Measurements from ENCODE around the gene PLXNA3.

PLXNA3 gene

GRCh38 chrX:154420402-154420756 lies 37.7 kb upstream of the PLXNA3 start:
- Histone ChIP-seq H3K9me2 (replicated peaks; ENCODE audit: insufficient read depth, low read length) (no peaks in the 10 kb centered on the region), H3K27me3 (ENCODE audit: low read length) (no peaks in the 10 kb centered on the region), H4K20me1 (ENCODE audit: low read depth, low read length) (no peaks in the 10 kb centered on the region), H3K9ac (ENCODE audit: low read length) (no peak overlapping the region), H3F3A (ENCODE audit: insufficient read depth) (no peaks in the 10 kb centered on the region), H3K36me3 (ENCODE audit: low read length) (no peaks in the 10 kb centered on the region), H3K4me3 (ENCODE audit: insufficient read depth, low read length, poor library complexity, severe bottlenecking) (no peak overlapping the region), H3K79me2 (ENCODE audit: insufficient read depth, low read length) (no peaks in the 10 kb centered on the region), H2AFZ (ENCODE audit: low read depth, low read length, severe bottlenecking) (no peak overlapping the region), H3K9me3 (ENCODE audit: insufficient read depth, low read length) (no peaks in the 10 kb centered on the region), H3K27ac (ENCODE audit: low read depth, low read length) (no peak overlapping the region), H3K4me2 (ENCODE audit: low read depth, low read length, poor library complexity, severe bottlenecking) (no peak overlapping the region)
- TF ChIP-seq CTCF (IDR thresholded peaks at IDR 0.05; ENCODE audit: insufficient read depth, low read length, poor library complexity, severe bottlenecking) (no peak), EZH2phosphoT487 (conservative IDR thresholded peaks at IDR 0.05; ENCODE audit: low read length) (no peak)

- Histone ChIP-seq H3K4me3 (ENCODE audit: insufficient read depth, low read length, poor library complexity, severe bottlenecking) (no peak overlapping the region), H2AFZ (ENCODE audit: low read depth, low read length, severe bottlenecking) (no peak overlapping the region), H3K27ac (ENCODE audit: low read depth, low read length) (no peak overlapping the region), H3F3A (ENCODE audit: insufficient read depth) (no peaks in the 10 kb centered on the region), H3K27me3 (ENCODE audit: low read length) (no peaks in the 10 kb centered on the region), H3K9me2 (replicated peaks; ENCODE audit: insufficient read depth, low read length) (no peaks in the 10 kb centered on the region), H3K9ac (ENCODE audit: low read length) (no peak overlapping the region), H3K79me2 (ENCODE audit: insufficient read depth, low read length) (peaks cover 9% of the 10 kb centered on the region; the same call in 1 of the 2 replicates), H4K20me1 (ENCODE audit: low read depth, low read length) (no peaks in the 10 kb centered on the region), H3K36me3 (ENCODE audit: low read length) (no peaks in the 10 kb centered on the region), H3K4me2 (ENCODE audit: low read depth, low read length, poor library complexity, severe bottlenecking) (no peak overlapping the region), H3K9me3 (ENCODE audit: insufficient read depth, low read length) (no peaks in the 10 kb centered on the region)
- TF ChIP-seq CTCF (IDR thresholded peaks at IDR 0.05; ENCODE audit: insufficient read depth, low read length, poor library complexity, severe bottlenecking) (no peak), EZH2phosphoT487 (conservative IDR thresholded peaks at IDR 0.05; ENCODE audit: low read length) (no peak)
These were observed 30.9 kb upstream of the PLXNA3 start for GRCh38 chrX:154426916-154427770.

GRCh38 chrX:154428176-154429171 lies 29.6 kb upstream of the PLXNA3 start, which contains the start of gene ATP6AP1:
Gene ATP6AP1 (plus strand): TSS chrX:154428677. CDS start chrX:154428693, 16 bp downstream.
- Histone ChIP-seq H3K36me3 (ENCODE audit: low read length) (no peaks in the 10 kb centered on the region), H3K9me2 (replicated peaks; ENCODE audit: insufficient read depth, low read length) (no peaks in the 10 kb centered on the region), H3K4me3 (ENCODE audit: insufficient read depth, low read length, poor library complexity, severe bottlenecking) (peak within 1 kb of the TSS; percentile 67), H3F3A (ENCODE audit: insufficient read depth) (no peaks in the 10 kb centered on the region), H2AFZ (ENCODE audit: low read depth, low read length, severe bottlenecking) (peak within 1 kb of the TSS; percentile 89), H4K20me1 (ENCODE audit: low read depth, low read length) (no peaks in the 10 kb centered on the region), H3K79me2 (ENCODE audit: insufficient read depth, low read length) (peaks cover 9% of the 10 kb centered on the region; the same call in 1 of the 2 replicates), H3K9me3 (ENCODE audit: insufficient read depth, low read length) (no peaks in the 10 kb centered on the region), H3K4me2 (ENCODE audit: low read depth, low read length, poor library complexity, severe bottlenecking) (peak within 1 kb of the TSS; percentile 83), H3K9ac (ENCODE audit: low read length) (peak within 1 kb of the TSS; percentile 78), H3K27me3 (ENCODE audit: low read length) (no peaks in the 10 kb centered on the region), H3K27ac (ENCODE audit: low read depth, low read length) (peak within 1 kb of the TSS; percentile 36)
- TF ChIP-seq CTCF (IDR thresholded peaks at IDR 0.05; ENCODE audit: insufficient read depth, low read length, poor library complexity, severe bottlenecking) (no peak), EZH2phosphoT487 (conservative IDR thresholded peaks at IDR 0.05; ENCODE audit: low read length) (no peak)
